Ishikawa (cell line): ENCODE measurements around the gene MYOCD.

Source experiments
- EP300 ChIP-seq: IDR thresholded peaks from 2 replicates; pipeline ENCODE4 v1.6.1; 2012; ENCODE audit warnings: borderline replicate concordance
- RAD21 ChIP-seq: IDR thresholded peaks from 2 replicates; pipeline ENCODE4 v1.6.1; 2012; ENCODE audit warnings: low read depth
- TAF1 ChIP-seq: IDR thresholded peaks from 2 replicates; pipeline ENCODE4 v1.6.1; 2012; ENCODE audit warnings: low read depth, mild to moderate bottlenecking
- TF ChIP-seq, protein P1 (sequence below): IDR thresholded peaks from 2 replicates; pipeline ENCODE4 v1.6.1; 2012; ENCODE audit warnings: low read depth, mild to moderate bottlenecking
- TF ChIP-seq, protein P2 (sequence below): IDR thresholded peaks from 2 replicates; pipeline ENCODE4 v1.6.1; 2012

DNA sequence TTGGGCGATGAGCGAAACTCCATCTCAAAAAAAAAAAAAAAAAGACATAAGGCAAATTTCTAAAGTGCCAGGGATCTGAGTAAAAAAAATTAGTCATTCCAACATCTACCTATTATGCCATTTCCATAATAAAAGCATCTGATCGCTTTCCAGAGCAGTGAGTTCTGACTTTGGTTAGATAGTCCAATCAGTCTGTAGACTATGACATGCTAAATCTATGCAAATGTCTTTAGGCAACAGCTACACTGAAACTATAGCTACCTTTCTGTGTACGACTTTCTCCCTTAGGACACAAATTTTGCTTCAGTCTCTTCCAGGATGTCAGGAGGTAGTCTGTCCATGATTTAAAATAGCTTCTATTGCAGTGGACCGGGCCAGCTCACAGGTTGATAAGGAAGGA lies 64.7 kb downstream of the MYOCD start:
- TF ChIP-seq EP300 (no peak), TAF1 (no peak), RAD21 (no peak)
- TF ChIP-seq, protein P1, sequence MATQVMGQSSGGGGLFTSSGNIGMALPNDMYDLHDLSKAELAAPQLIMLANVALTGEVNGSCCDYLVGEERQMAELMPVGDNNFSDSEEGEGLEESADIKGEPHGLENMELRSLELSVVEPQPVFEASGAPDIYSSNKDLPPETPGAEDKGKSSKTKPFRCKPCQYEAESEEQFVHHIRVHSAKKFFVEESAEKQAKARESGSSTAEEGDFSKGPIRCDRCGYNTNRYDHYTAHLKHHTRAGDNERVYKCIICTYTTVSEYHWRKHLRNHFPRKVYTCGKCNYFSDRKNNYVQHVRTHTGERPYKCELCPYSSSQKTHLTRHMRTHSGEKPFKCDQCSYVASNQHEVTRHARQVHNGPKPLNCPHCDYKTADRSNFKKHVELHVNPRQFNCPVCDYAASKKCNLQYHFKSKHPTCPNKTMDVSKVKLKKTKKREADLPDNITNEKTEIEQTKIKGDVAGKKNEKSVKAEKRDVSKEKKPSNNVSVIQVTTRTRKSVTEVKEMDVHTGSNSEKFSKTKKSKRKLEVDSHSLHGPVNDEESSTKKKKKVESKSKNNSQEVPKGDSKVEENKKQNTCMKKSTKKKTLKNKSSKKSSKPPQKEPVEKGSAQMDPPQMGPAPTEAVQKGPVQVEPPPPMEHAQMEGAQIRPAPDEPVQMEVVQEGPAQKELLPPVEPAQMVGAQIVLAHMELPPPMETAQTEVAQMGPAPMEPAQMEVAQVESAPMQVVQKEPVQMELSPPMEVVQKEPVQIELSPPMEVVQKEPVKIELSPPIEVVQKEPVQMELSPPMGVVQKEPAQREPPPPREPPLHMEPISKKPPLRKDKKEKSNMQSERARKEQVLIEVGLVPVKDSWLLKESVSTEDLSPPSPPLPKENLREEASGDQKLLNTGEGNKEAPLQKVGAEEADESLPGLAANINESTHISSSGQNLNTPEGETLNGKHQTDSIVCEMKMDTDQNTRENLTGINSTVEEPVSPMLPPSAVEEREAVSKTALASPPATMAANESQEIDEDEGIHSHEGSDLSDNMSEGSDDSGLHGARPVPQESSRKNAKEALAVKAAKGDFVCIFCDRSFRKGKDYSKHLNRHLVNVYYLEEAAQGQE, result no peak
- TF ChIP-seq, protein P2, sequence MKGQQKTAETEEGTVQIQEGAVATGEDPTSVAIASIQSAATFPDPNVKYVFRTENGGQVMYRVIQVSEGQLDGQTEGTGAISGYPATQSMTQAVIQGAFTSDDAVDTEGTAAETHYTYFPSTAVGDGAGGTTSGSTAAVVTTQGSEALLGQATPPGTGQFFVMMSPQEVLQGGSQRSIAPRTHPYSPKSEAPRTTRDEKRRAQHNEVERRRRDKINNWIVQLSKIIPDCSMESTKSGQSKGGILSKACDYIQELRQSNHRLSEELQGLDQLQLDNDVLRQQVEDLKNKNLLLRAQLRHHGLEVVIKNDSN, result no peak
